WTC11 (cell line): Measurements from ENCODE around the gene SRPRA.

ENCODE experiments used
- E2F5 ChIP-seq: sonication (generic); formaldehyde crosslinking; IDR thresholded peaks from 2 replicates; pipeline ENCODE4 v1.8.1; 2022; ENCODE audit warnings: mild to moderate bottlenecking, moderate library complexity, missing genetic modification reagents
- TP53 ChIP-seq: sonication (generic); formaldehyde crosslinking; IDR thresholded peaks from 2 replicates; pipeline ENCODE4 v1.8.1; 2023; ENCODE audit warnings: mild to moderate bottlenecking, missing genetic modification reagents
- ZNF317 ChIP-seq: sonication (generic); formaldehyde crosslinking; IDR thresholded peaks from 2 replicates; pipeline ENCODE4 v1.8.1; 2023; ENCODE audit warnings: low read depth, mild to moderate bottlenecking, moderate library complexity, missing genetic modification reagents, borderline replicate concordance
- TF ChIP-seq, protein P1 (sequence below): fragments of 200-600 bp; IDR thresholded peaks from 2 replicates; pipeline ENCODE4 v1.8.0; 2022; ENCODE audit warnings: antibody characterized with exemption

DNA sequence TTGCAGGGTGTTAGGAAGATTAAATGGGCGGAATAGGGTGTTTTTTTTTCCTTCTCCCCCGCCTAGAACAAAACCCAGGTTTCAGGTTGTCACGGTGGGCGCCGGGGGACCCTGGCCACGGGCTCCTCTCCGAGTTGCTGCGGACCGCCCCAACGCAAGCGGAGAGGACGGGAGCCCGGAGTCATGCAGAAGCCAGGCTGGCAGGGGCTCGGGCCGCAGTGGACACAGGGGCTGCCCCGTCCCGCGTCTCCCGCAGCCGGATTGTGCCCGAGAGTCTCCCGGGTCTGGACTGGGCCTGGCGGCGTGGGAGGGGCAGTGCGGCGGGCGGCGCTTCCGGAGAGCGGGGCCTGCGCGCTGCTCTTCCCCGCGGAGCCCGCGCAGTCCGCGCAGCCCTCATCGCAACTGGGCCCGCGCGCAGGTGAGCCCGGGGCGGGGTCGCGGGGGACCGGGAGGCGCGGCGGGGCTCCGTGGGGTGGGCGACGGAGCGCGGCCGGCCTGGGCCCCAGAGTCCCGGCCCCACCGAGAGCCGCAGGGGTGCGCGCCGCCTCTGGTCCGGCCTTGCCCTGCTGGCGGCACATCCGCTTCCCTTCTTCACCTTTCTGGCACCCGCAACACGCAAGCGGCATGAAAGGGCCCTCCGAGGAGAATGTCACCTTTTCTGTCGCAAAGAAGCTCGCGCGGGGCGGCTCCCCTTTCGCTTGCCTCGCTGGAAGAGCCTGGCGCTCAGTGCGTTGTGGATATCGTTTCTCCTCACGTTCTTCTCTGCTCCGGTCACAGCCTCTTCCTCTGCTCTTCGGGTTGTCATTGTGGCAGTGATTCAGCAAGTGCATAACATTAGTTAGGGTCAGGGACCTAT is 14.3 kb upstream of the SRPRA start, which contains the start of gene TIRAP:
- TF ChIP-seq, protein P1, sequence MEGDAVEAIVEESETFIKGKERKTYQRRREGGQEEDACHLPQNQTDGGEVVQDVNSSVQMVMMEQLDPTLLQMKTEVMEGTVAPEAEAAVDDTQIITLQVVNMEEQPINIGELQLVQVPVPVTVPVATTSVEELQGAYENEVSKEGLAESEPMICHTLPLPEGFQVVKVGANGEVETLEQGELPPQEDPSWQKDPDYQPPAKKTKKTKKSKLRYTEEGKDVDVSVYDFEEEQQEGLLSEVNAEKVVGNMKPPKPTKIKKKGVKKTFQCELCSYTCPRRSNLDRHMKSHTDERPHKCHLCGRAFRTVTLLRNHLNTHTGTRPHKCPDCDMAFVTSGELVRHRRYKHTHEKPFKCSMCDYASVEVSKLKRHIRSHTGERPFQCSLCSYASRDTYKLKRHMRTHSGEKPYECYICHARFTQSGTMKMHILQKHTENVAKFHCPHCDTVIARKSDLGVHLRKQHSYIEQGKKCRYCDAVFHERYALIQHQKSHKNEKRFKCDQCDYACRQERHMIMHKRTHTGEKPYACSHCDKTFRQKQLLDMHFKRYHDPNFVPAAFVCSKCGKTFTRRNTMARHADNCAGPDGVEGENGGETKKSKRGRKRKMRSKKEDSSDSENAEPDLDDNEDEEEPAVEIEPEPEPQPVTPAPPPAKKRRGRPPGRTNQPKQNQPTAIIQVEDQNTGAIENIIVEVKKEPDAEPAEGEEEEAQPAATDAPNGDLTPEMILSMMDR, result no peak
- no peak for TF ChIP-seq ZNF317 (CRISPR knock-in tag)
- peak; percentile 7; the same call in 1 of the 2 replicates for TF ChIP-seq E2F5
- no peak for TF ChIP-seq TP53 (CRISPR knock-in tag)
